Measurements from ENCODE around the gene TARBP1. TPM values are rescaled to one million over a fixed set of nuclear protein-coding genes. Genes with fewer than 3 reads are reported as not detected.

Gene TARBP1
- total RNA-seq, 1 experiment from 2014 or later: 38.1 TPM

- Mint-ChIP-seq H3K27me3 (ENCODE audit: unreplicated experiment) (no peaks in the 10 kb centered on the region), H3K4me1 (ENCODE audit: low read depth, unreplicated experiment) (peaks cover 46% of the 10 kb centered on the region), H3K27ac (ENCODE audit: unreplicated experiment) (no peak overlapping the region), H3K9me3 (ENCODE audit: low read depth, unreplicated experiment) (no peaks in the 10 kb centered on the region), H3K36me3 (ENCODE audit: insufficient read depth, unreplicated experiment) (peaks cover 5% of the 10 kb centered on the region), H3K4me3 (ENCODE audit: low read depth, unreplicated experiment) (no peak overlapping the region)
- no TSS peak for BruUV-seq (replicated peaks)
- intact Hi-C loops (cut with micrococcal nuclease; ENCODE audit: unreplicated experiment): loop anchor here (5.0 kb wide), 1 partner anchor 928 kb away; no protein-coding TSS in a partner anchor
- DNase-seq: no peak
- TF ChIP-seq, protein P1, sequence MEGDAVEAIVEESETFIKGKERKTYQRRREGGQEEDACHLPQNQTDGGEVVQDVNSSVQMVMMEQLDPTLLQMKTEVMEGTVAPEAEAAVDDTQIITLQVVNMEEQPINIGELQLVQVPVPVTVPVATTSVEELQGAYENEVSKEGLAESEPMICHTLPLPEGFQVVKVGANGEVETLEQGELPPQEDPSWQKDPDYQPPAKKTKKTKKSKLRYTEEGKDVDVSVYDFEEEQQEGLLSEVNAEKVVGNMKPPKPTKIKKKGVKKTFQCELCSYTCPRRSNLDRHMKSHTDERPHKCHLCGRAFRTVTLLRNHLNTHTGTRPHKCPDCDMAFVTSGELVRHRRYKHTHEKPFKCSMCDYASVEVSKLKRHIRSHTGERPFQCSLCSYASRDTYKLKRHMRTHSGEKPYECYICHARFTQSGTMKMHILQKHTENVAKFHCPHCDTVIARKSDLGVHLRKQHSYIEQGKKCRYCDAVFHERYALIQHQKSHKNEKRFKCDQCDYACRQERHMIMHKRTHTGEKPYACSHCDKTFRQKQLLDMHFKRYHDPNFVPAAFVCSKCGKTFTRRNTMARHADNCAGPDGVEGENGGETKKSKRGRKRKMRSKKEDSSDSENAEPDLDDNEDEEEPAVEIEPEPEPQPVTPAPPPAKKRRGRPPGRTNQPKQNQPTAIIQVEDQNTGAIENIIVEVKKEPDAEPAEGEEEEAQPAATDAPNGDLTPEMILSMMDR (IDR thresholded peaks at IDR 0.05; ENCODE audit: unreplicated experiment): no peak
- CTCF ChIA-PET: interaction anchor here (0.8 to 1.0 kb wide), 4 partner anchors 111 to 603 kb away, joined by 3 to 4 read pairs (median 3); partner anchors contain the start of gene IRF2BP2
Measured at GRCh38 chr1:234489698-234490077, 10.7 kb upstream of the TARBP1 start.

GRCh38 chr1:234489007-234489697, 10.2 kb upstream of the TARBP1 start:
- intact Hi-C loops (cut with micrococcal nuclease; ENCODE audit: unreplicated experiment): loop anchor here (5.0 kb wide), 1 partner anchor 928 kb away; no protein-coding TSS in a partner anchor
- no peak overlapping the region for H3K27ac Mint-ChIP-seq (ENCODE audit: unreplicated experiment)
- no TSS peak for BruUV-seq (replicated peaks)
- DNase-seq: no peak
- peaks cover 5% of the 10 kb centered on the region for H3K36me3 Mint-ChIP-seq (ENCODE audit: insufficient read depth, unreplicated experiment)
- peaks cover 40% of the 10 kb centered on the region for H3K4me1 Mint-ChIP-seq (ENCODE audit: low read depth, unreplicated experiment)
- CTCF ChIA-PET: interaction anchor here (0.8 to 1.0 kb wide), 4 partner anchors 111 to 604 kb away, joined by 3 to 4 read pairs (median 3); partner anchors contain the start of gene IRF2BP2
- no peaks in the 10 kb centered on the region for H3K27me3 Mint-ChIP-seq (ENCODE audit: unreplicated experiment)
- no peak overlapping the region for H3K4me3 Mint-ChIP-seq (ENCODE audit: low read depth, unreplicated experiment)
- TF ChIP-seq, protein P1 (IDR thresholded peaks at IDR 0.05; ENCODE audit: unreplicated experiment): no peak
- no peaks in the 10 kb centered on the region for H3K9me3 Mint-ChIP-seq (ENCODE audit: low read depth, unreplicated experiment)

DNA sequence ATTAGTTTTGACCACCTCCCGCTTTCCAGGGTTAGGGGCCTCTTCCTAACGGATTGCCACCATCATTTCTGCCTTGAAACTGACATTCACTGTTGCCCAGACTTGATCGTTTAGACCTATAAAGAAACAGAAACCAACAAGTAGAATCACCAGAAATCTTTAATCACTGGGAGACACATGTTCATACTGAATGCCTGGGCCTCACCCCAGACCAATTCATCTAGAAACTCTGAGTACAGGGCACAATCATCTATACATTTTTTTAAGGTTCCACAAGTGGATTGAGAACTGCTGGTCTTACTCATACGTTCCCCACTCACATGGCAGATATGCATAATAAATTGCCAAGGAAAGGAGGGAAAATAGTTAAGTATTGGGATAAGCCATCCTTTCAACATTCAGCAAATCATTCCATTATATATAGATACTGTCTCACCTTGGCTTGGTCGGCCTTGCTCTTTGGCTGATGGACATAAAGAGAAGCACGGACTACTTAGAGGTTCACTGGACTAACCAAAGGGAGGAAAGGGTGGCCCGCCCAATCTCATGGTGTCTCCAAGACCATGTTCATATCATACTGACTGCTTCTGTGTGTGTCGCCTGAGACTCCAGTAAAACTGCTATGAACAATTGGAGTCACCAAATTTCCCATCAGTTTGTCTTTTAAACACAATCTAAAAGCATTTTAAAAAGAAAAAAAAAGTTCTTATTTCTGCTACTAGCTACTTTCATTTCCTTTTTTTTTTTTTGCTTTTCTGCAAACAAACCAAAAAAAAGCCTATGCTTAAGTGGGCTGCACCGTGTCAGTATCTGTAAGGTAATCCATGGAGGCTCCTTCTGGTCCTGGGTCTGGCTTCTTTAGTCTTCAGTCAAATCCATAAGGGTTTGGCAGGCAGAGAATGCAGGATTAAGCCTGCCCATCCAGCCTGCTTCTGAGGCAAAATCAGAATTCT, 9.4 kb upstream of the TARBP1 start:
- TF ChIP-seq, protein P1 (IDR thresholded peaks at IDR 0.05; ENCODE audit: unreplicated experiment): no peak
- H3K9me3 Mint-ChIP-seq (ENCODE audit: low read depth, unreplicated experiment): no peaks in the 10 kb centered on the region
- no TSS peak for BruUV-seq (replicated peaks)
- H3K27ac Mint-ChIP-seq (ENCODE audit: unreplicated experiment): no peak overlapping the region
- CTCF ChIA-PET: interaction anchor here (1.7 to 3.2 kb wide), 3 partner anchors 11 to 605 kb away, joined by 6 to 18 read pairs (median 10); no protein-coding TSS in a partner anchor
- peaks cover 32% of the 10 kb centered on the region for H3K4me1 Mint-ChIP-seq (ENCODE audit: low read depth, unreplicated experiment)
- DNase-seq: no peak
- intact Hi-C loops (cut with micrococcal nuclease; ENCODE audit: unreplicated experiment): loop anchor here (5.0 kb wide), 1 partner anchor 929 kb away; no protein-coding TSS in a partner anchor
- no peak overlapping the region for H3K4me3 Mint-ChIP-seq (ENCODE audit: low read depth, unreplicated experiment)
- peaks cover 5% of the 10 kb centered on the region for H3K36me3 Mint-ChIP-seq (ENCODE audit: insufficient read depth, unreplicated experiment)
- peaks cover 3% of the 10 kb centered on the region for H3K27me3 Mint-ChIP-seq (ENCODE audit: unreplicated experiment)
